ENCODE data around the gene CPEB3.
"Not testable (repeated sequence)": the region's sequence is repeated elsewhere in the genome, so short reads cannot be mapped to it uniquely, and the experiment has no call there.

The CPEB3 gene

GRCh38 chr10:92290837-92291615, at the start of gene CPEB3, which contains the start of gene MARCHF5:
TSS of gene CPEB3 (minus strand) at chr10:92291078. CDS start at chr10:92240350, 50,728 bp downstream.
TSS of gene MARCHF5 (plus strand) at chr10:92291167. CDS start at chr10:92291495, 328 bp downstream.
- peak; percentile 82 to 91 (median 90) for DNase-seq (ENCODE audit: low read depth in 2 of 3, low spot score in 1 of 3)

GRCh38 chr10:92329927-92330326, 39.0 kb upstream of the CPEB3 start:
- not testable (repeated sequence) for DNase-seq (ENCODE audit: low read depth in 2 of 3, low spot score in 1 of 3)

GRCh38 chr10:92328993-92329392, 38.1 kb upstream of the CPEB3 start:
- no peak for DNase-seq (ENCODE audit: low read depth in 2 of 3, low spot score in 1 of 3)

GRCh38 chr10:92327445-92328433, 36.9 kb upstream of the CPEB3 start:
- DNase-seq (ENCODE audit: low read depth in 2 of 3, low spot score in 1 of 3): no peak

GRCh38 chr10:92323079-92323478, 32.2 kb upstream of the CPEB3 start:
- DNase-seq (ENCODE audit: low read depth in 2 of 3, low spot score in 1 of 3): no peak

GRCh38 chr10:92316610-92317009, 25.7 kb upstream of the CPEB3 start:
- DNase-seq (ENCODE audit: low read depth in 2 of 3, low spot score in 1 of 3): no peak

GRCh38 chr10:92313750-92314149, 22.9 kb upstream of the CPEB3 start:
- no peak for DNase-seq (ENCODE audit: low read depth in 2 of 3, low spot score in 1 of 3)

- DNase-seq (ENCODE audit: low read depth in 2 of 3, low spot score in 1 of 3): no peak
Observed at GRCh38 chr10:92309272-92309671, 18.4 kb upstream of the CPEB3 start.

- DNase-seq (ENCODE audit: low read depth in 2 of 3, low spot score in 1 of 3): no peak
Observed at GRCh38 chr10:92305133-92306072, 14.5 kb upstream of the CPEB3 start.

GRCh38 chr10:92304061-92304460, 13.2 kb upstream of the CPEB3 start:
- no peak for DNase-seq (ENCODE audit: low read depth in 2 of 3, low spot score in 1 of 3)

GRCh38 chr10:92303096-92303495, 12.2 kb upstream of the CPEB3 start:
- DNase-seq (ENCODE audit: low read depth in 2 of 3, low spot score in 1 of 3): no peak

- DNase-seq (ENCODE audit: low read depth in 2 of 3, low spot score in 1 of 3): no peak
Observed at GRCh38 chr10:92298487-92298886, 7.6 kb upstream of the CPEB3 start.

GRCh38 chr10:92291921-92292845, 1.3 kb upstream of the CPEB3 start:
- DNase-seq (ENCODE audit: low read depth in 2 of 3, low spot score in 1 of 3): peak in 2 of 3 donors; percentile 14 to 42

- no peak for DNase-seq (ENCODE audit: low read depth in 2 of 3, low spot score in 1 of 3)
Observed at GRCh38 chr10:92291616-92291865, 663 bp upstream of the CPEB3 start.

- DNase-seq (ENCODE audit: low read depth in 2 of 3, low spot score in 1 of 3): peak in 1 of 3 donors; percentile 20
Observed at GRCh38 chr10:92290076-92290836, 622 bp downstream of the CPEB3 start.

GRCh38 chr10:92284112-92284704, 6.7 kb downstream of the CPEB3 start:
- no peak for DNase-seq (ENCODE audit: low read depth in 2 of 3, low spot score in 1 of 3)

- no peak for DNase-seq (ENCODE audit: low read depth in 2 of 3, low spot score in 1 of 3)
Observed at GRCh38 chr10:92278996-92279696, 11.7 kb downstream of the CPEB3 start.

- DNase-seq (ENCODE audit: low read depth in 2 of 3, low spot score in 1 of 3): no peak
Observed at GRCh38 chr10:92274071-92274470, 16.8 kb downstream of the CPEB3 start.

Measured in stimulated activated CD4-positive, alpha-beta T cell treated with anti-CD3 and anti-CD28 coated beads, Interleukin-12 subunit alpha, Interleukin-12 subunit beta, amount 100 ng/mL, for 48 hours (primary cell).